Endothelial cell of hepatic sinusoid (primary cell): Measurements from ENCODE around the gene UFSP1.

Experiments used
- in situ Hi-C: cut with HindIII; loops from 2 replicates; pipeline ENCODE4 v1.10.0; 2017; ENCODE audit warnings: low sequenced_read_pairs

The UFSP1 gene

GRCh38 chr7:100882785-100883526, 6.6 kb downstream of the UFSP1 start:
- in situ Hi-C loops, result loop anchor here (5.0 to 10.0 kb wide), 3 partner anchors 62 to 212 kb away; partner anchors contain the start of gene MUC3A

- in situ Hi-C loops, result loop anchor here (5.0 to 10.0 kb wide), 3 partner anchors 63 to 213 kb away; partner anchors contain the start of gene MUC3A
Measured at GRCh38 chr7:100882201-100882600, 7.3 kb downstream of the UFSP1 start.

GRCh38 chr7:100881136-100881535, 8.4 kb downstream of the UFSP1 start:
- in situ Hi-C loops, result loop anchor here (5.0 to 10.0 kb wide), 3 partner anchors 64 to 214 kb away; partner anchors contain the start of gene MUC3A

DNA sequence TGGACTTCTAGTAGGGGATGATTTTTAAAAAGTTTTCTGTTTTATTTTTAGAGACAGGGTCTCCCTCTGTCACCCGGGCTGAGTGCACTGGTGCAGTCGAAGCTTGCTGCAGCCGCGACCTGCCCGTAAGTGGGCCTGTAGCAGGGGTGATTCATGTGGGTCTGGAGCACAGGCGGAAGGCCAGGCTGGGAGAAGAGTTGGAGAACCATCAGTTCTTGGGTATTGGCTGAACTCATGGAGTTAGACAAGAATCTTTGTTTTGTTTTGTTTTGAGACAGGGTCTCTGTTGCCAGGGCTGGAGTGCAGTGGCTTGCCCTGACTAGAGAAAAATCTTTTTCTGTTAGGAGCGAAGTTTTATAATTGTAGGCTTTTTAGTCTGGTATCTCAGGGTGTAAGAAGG, 8.9 kb downstream of the UFSP1 start:
- in situ Hi-C loops, result loop anchor here (5.0 to 10.0 kb wide), 3 partner anchors 64 to 214 kb away; partner anchors contain the start of gene MUC3A

DNA sequence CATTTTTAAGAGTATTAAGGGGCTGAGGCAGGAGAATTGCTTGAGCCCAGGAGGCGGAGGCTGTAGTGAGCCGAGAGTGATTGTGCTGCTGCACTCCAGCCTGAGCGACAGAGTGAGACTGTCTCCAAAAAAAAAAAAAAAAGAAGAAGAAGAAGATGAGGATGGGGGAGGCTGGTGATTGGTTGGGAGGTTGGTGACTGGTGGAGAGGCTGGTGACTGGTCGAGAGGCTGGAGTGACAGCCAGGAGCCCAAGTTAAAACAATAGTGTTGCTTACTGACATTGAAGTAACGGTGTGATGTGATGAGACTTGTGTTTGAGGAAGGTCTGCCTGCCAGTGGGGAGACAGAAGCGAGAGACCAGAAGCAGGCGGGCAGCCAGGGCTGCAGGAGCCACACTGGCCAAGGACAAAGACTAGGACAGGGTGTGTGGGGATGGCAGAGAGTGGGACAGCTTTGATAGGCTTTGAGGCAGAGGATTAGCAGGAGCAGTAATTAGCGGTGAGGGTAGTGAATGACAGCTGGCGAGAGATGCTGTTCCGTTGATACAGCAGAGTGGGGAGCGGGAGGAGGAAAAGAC, 9.7 kb downstream of the UFSP1 start:
- in situ Hi-C loops, result loop anchor here (5.0 to 10.0 kb wide), 3 partner anchors 65 to 215 kb away; partner anchors contain the start of gene MUC3A

GRCh38 chr7:100878685-100879084, 10.8 kb downstream of the UFSP1 start:
- in situ Hi-C loops, result no loop called here

DNA sequence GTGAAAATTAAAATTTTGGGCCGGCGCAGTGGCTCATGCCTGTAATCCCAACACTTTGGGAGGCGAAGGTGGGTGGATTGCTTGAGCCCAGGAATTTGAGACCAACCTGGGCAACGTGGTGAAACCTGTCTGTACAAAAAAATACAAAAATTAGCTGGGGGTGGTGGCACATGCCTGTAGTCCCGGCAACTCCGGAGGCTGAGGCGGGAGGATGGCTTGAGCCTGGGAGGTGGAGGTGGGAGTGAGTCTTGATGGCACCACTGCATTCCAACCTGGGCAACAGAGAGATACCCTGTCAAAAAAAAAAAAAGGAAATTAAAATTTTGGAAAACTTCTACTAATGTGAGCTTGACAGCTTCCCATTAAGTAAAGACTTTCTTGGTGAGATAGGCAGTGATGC, 11.5 kb downstream of the UFSP1 start:
- in situ Hi-C loops, result no loop called here

- in situ Hi-C loops, result no loop called here
Measured at GRCh38 chr7:100875356-100875751, 14.2 kb downstream of the UFSP1 start.

DNA sequence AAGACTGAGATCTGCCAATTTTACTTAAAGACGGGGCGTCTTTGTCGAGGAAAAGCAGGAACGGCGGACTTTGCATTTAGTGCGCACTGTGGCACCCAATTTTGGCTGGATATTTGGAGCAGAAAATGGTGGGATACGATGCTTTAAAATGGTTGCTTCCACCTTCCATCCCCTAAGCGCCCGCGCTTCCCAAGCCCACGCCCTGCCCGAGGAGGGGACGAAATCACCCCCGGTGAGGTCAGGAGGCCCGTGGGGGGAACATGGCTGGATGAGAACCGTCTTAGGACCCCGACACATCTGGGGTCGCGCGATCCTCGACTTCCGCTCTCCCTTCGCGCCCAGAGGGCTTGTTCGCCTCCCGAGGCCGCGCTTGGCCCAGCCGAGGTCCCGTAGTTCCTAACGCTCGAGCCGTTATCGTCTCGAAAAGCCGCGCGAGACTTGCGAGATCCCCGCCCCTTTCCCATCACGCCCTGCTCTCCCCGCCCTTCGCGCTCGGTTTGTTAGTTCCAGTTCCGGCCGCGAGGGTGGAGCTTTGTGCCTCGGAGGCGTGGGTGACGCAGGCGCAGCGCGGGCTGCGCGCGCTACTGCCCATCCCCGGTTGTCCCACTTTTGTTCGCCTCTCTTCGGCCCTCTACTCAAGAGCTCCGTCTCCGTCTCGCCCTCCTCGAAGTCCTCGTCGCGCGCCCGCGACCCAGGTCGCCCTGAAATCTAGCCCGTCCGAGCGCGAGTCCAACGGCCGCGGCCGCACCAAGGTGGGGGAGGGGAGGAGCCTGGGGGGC, 14.7 kb downstream of the UFSP1 start, which contains the start of gene SRRT:
TSS of gene SRRT (plus strand) at position 527 of the 779 bp plus-strand sequence. CDS start 488 bp downstream, outside the sequence.
- in situ Hi-C loops, result no loop called here

GRCh38 chr7:100874300-100874576, 15.3 kb downstream of the UFSP1 start:
- in situ Hi-C loops, result no loop called here

- in situ Hi-C loops, result no loop called here
Measured at GRCh38 chr7:100873599-100874299, 15.8 kb downstream of the UFSP1 start.

- in situ Hi-C loops, result no loop called here
Measured at GRCh38 chr7:100867776-100868485, 21.6 kb downstream of the UFSP1 start.

DNA sequence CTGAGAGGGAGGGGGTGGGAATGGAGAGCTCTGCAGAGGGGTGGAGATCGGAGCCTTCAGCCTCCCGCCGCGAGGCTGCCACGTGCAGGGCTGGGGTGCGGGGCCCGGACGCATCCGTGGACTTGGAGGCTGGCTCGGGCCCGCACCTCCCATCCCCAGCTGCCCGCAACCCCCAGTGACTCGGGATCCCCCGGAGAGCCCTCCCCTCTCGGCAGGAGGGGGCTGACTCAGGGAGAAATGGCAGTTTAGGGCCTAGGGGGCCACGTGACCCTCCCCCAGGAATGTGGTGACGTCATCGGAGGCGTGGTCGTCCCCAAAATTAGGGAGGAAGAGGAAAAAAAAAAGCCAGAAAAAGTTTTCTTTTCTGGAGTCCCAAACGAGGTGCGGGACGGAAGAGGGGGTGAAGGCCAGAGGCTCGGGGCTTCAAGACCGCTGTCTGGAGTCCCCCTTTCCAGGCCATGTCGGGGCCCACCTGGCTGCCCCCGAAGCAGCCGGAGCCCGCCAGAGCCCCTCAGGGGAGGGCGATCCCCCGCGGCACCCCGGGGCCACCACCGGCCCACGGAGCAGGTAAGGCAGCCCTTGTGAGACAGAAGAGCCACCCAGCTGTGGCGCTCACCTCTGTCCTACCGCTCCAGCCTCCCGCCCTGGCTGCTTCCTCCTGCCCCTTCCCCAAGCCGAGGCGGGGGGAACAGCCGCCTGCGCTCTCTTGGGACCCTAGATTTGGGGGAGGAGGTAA, 22.3 kb downstream of the UFSP1 start, which contains the start of gene TRIP6:
TSS of gene TRIP6 (plus strand) at position 348 of the 736 bp plus-strand sequence. CDS start at position 459, 111 bp downstream.
- in situ Hi-C loops, result no loop called here

DNA sequence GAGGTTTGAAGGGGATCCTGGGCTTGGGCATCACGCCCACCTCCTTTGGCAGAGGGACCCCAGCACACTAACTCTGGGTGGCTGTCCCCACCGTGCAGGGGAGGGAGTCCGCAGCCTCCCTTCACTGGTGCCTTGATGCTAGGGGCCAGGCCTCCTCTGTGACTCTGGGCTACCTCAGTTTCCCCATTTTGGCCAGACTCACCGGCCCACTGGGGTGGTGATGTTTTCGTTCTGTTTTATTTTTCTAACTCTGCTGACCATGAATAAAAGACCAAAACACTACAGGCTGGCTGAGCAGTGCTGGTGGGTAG, 22.8 kb downstream of the UFSP1 start:
- in situ Hi-C loops, result no loop called here

DNA sequence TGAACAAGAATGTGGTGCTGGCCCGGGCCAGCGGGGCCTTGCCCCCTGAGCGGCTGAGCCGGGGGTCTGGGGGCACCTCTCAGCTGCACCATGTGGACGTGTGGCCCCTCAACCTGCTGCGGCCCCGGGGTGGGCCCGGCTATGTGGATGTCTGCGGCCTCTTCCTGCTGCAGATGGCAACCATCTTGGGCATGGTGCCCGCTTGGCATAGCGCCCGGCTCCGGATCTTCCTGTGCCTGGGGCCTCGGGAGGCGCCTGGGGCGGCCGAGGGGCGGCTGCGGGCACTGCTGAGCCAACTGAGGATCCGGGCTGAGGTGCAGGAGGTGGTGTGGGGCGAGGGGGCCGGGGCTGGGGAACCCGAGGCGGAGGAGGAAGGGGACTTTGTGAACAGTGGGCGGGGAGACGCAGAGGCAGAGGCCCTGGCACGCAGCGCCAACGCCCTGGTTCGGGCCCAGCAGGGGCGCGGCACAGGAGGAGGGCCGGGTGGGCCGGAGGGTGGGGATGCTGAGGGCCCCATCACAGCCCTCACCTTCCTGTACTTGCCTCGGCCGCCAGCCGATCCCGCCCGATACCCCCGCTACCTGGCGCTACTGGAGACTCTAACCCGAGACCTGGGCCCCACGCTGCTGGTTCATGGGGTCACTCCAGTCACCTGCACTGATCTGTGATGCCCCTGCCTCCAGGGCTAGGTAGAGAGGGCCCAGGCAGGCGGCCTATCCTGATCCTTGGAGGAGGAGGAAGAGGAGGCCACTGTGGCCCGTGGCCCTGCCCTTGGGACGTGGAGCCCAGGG, 23.4 kb downstream of the UFSP1 start:
- in situ Hi-C loops, result no loop called here

DNA sequence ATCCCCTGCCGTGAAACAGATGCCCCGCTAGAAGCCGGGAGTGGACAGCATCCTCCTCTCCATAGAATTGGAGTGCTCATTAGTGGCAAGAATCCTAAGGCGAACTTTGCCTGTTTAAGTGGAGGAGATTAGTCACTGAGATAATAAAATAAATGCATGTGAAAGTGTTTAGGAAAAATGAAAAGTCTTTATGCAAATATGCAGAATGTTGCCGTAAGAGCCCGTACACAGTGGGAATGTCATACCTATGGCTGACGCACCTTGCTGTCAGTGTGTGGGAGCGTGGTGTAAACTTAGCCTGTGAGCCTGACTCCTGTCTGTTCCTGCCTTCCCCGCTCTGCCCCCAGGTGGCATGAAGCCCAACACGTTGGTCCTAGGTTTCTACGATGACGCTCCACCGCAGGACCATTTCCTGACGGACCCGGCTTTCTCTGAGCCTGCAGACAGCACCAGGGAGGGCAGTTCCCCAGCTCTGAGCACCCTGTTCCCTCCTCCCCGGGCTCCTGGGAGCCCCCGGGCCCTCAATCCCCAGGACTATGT, 24.1 kb downstream of the UFSP1 start:
- in situ Hi-C loops, result no loop called here

- in situ Hi-C loops, result no loop called here
Measured at GRCh38 chr7:100864263-100864845, 25.2 kb downstream of the UFSP1 start.

GRCh38 chr7:100863406-100863950, 26.0 kb downstream of the UFSP1 start:
- in situ Hi-C loops, result no loop called here
